GM19372 (cell line): ENCODE results near the gene TRIM37.
"Not testable (repeated sequence)": the region's sequence is repeated elsewhere in the genome, so short reads cannot be mapped to it uniquely, and the experiment has no call there.

ENCODE experiments used
- ATAC-seq: cut with Tn5 transposase; IDR thresholded peaks from one replicate; pipeline ENCODE4 v1.9.1; 2021; ENCODE audit warnings: mild to moderate bottlenecking, low read depth, moderate library complexity; ENCODE audit not compliant: unreplicated experiment

The TRIM37 gene

DNA sequence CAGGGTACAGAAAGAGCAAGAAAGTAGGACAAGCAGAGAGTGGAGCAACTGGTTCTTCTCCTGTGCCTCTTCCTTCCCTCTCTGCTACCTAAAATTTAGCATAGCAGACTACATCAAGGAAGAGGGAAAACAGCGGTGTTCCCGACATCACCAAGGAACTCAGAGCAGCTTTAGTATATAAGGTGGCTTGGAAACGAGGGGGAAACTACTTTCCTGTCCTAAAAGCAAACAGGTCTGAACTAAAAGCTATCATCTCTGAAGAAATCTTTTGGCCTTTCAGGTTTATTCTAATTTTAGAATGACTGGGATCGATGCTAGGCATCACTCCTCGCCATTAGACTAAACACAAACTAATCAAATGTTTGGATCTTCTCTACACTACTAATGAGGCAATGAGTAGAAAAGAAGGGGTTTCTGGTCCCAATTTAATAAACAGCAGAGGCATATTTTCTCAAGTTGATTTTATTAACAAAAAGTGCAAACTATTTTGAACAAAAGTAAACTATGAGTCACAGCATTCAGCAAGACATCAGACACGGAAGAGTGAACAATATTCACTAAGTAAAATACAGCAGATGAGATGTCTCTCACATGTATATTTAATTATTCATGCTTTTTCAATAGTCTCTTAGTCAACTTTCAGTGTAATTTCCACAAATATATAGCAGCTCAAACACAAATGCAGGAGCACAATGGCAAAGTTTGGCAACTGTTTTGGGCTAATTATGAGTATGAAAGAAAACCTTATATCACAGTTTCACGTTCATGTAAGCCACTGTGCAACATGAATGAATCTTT lies 108.7 kb downstream of the TRIM37 start:
- ATAC-seq = no peak

GRCh38 chr17:58996968-58997367 lies 109.7 kb downstream of the TRIM37 start:
- no peak for ATAC-seq

DNA sequence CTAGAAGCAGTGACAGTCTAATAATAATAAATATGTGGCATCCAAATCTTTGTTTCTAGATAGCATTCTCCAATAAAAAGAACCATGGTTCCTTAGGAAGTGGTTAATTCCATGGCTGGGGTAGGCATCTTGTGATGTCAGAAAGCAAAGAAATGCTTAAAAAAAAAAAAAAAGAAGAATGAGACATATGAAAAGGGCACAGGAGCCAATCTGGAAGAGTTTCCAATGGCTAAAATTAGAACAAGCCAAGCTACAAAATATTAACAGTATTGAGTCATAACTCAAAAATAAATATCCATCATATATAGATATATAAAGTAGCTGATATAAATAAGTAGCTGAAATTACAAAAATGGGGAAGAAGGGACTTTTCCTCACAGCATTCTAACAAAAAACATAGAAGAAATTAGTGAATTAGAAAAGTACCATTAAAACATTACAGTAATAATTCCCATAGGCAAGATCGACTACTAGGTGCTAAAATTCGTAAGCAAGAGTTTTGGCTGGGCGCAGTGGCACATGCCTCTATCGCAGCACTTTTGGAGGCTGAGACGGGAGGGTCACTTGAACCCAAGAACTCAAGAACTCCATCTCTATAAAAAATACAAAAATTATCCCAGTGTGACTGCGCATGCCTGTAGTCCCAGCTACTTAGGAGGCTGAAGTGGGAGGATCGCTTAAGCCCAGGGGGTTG lies 111.3 kb downstream of the TRIM37 start:
- no peak for ATAC-seq

DNA sequence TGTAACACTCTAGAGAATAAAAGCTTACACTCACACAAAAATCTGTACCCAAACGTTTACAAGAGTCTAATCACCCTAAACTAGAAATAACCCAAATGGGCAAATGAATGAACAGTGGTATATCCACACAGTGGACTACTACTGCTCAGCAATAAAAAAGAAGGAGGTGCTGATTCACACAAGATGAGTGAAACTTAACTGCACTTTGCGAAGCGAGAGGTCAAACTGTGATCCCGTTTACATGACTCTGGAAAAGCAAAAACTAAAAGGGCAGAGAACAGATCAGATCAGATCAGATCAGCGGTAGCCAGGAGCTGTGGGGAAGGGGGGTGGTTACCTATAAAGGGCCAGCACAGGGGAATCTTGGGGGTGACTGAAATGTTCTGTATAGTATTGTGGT lies 113.4 kb downstream of the TRIM37 start:
- ATAC-seq = no peak

- no peak for ATAC-seq
Measured at GRCh38 chr17:58991718-58992331, 114.9 kb downstream of the TRIM37 start.

DNA sequence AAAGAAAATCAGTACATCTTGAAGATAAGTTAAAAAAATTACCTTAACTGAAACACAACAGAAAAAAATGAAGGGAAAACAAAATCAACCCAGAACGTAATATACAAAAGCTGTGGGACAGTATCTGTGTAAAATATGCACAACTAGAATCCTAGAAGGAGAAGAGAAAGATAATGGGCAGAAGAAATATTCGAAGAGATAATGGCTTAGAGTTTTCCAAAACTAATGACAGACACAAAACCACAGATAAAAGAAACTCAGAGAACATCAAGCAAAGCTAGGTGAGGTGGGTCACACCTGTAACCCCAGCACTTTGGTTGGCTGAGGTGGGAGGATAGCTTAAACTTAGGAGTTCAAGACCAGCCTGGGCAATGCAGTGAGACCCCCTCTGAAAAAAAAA lies 117.1 kb downstream of the TRIM37 start:
- ATAC-seq = no peak

DNA sequence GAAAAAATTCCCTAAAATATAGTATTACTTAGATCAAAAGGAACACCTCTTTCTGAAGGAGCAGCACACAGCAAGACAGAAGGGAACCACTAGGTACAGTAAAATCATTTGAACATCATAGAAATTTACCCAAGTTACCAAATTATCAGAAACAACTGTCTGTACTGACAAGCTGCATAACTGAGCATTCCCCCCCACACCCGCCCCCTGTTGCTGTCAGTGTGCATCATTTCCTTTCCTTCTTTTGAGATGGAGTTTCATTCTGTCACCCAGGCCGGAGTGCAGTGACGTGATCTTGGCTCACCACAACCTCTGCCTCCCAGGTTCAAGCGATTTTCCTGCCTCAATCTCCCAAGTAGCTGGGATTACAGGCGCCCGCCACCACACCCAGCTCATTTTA lies 120.7 kb downstream of the TRIM37 start:
- ATAC-seq = no peak

GRCh38 chr17:58985367-58985766 lies 121.3 kb downstream of the TRIM37 start:
- no peak for ATAC-seq

DNA sequence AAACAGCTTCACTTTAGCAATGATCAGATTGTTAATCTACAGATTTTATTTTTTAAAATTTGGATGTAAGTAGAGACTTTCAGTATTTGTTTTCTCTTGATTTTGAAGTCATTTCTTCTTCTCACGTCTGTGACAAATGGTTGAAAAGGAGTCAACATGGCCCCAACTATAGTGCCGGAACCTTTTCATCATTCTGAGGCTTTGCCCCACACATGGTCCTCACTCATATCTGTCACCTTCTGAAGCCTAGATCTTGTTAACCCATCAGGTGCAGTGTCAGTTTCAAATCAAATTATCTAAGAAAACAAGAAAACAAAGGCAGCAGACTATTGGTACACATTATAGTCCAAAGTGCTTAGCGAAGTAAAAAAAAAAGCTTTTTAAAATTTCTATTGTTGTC lies 124.1 kb downstream of the TRIM37 start:
- ATAC-seq = no peak

GRCh38 chr17:58980706-58981481 lies 125.8 kb downstream of the TRIM37 start:
- no peak for ATAC-seq

DNA sequence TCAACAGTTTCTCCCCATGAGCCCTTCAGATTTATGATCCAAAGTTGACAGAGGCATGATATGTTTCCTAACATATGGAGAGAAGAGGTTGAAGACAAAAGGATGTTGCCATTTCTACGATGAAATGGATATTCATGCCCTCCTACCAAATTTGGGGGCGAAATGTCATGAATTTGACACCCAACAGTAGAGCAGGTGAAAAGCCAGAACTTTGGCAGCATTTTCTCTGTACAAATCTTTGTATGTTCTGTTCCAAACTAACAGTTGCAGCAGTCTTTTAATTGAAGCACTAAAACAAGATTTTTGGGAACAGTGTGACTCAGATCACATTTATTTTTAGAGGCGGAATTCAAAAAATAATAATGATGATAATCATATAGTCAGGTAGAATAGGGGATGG lies 130.1 kb downstream of the TRIM37 start:
- ATAC-seq = no peak

DNA sequence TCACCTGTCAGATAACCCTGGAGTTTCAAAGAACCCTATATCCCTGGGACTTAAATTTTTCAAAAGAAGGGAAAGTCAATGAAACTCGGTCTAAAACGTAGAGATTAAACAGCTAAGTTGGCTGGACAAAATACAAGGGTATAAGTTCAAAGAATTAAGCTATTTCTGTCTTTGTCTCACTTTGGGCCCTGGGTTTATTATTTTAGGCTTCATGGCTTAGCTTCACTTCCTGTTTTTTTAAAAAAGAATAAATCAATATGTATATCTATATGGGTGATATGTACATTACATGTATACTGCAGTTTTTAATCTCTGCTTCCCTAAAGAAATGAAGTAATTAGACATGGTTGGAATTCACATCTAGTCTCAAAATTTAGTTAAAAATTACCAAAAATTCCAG lies 132.3 kb downstream of the TRIM37 start:
- ATAC-seq = no peak

DNA sequence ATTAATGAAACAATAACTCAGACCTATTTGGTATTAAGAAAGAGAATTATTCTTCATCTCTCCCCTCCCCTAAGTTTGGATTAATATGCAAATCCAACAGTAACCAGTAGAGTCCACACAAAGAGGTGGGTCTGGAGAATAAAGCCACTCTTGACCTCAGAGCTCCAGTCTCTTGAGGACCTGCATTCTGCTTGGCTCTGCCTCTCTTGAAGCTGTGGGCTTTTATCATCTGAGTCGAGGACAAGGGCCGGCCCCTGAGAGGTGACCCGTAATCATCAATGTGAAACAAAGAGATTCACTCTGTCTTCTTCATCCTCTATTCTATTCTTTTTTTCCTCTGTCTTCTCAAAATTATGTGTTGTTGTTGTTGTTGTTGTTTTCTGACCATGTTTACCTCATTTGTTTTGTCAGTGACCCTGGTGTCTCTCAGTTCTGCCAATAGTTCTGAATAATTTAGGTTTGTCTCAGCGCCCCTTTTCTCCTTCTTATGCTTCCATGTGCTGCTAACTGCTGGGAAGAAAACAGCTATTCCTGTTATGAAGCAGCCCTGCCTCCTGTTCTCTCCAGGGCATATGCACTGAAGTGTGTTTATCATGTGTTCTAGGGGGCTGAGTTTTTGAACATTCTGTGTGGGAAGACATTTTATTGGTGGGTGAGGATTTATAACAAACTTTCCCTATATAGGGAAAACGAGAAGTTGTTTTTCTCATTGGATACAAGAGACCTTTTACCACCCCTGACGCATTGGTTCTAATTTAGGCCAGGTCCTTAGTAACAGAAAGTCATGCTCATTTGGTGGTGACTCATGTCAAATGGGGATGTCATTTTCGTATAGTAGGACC lies 135.8 kb downstream of the TRIM37 start:
- no peak for ATAC-seq

GRCh38 chr17:58969612-58970011 lies 137.1 kb downstream of the TRIM37 start:
- no peak for ATAC-seq

- no peak for ATAC-seq
Measured at GRCh38 chr17:58969156-58969555, 137.5 kb downstream of the TRIM37 start.

- no peak for ATAC-seq
Measured at GRCh38 chr17:58968426-58969061, 138.1 kb downstream of the TRIM37 start.

DNA sequence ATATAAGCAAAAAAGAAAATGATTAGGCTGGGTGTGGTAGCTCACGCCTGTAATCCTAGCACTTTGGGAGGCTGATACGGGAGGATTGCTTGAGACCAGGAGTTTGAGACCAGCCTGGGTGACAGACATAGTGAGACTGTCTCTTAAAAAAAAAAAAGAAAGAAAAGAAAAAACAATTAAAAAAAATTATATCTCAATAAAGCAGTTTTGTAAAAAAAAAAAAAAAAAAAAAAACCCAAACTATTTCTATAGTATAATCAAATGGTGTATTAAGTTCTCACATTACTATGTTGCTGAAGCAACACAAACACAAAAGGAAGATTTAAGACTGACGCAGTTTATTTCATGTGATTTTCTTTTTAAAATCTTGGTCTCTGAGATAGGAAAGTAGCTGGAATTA lies 140.5 kb downstream of the TRIM37 start:
- ATAC-seq = no peak

DNA sequence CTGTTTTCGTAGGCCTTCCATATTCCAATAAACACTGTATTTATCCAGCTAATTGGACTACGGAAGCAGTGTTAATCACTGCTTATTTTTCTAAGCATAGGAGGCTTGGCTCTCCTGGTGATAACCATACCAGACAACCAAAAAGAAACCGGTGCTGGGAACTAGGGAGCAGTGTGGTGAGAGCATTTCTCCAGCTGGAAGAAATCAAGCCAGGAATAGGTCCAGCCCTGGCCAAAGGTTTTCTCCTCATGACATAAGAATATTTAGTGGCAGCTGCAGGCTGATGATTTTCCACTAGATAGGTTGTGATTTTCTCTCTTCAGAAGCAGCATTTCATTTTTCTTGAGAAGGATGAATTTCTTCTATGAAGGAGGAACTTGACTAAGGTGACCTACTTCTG lies 141.5 kb downstream of the TRIM37 start:
- ATAC-seq = no peak

DNA sequence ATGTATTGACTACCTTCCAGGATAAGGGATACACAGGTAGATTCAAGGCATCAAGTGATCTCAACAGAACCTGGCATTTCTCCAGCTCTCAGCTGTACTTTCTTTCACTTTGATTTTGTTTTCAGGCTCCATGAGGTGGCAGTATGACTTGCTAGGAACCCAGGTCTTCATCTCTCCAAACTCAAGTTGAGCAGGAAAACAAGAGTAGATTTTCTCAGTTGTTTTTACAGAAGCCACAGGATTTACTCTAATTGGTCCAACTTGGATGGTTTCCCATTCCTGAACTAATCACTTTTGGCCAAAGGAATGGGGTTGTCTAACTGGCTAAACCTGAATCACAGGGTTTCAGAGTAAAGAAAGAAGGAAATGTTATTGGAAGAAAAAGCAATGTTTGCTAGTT lies 146.6 kb downstream of the TRIM37 start:
- no peak for ATAC-seq

- not testable (repeated sequence) for ATAC-seq
Measured at GRCh38 chr17:58957725-58958073, 149.0 kb downstream of the TRIM37 start.
